ENCODE results near the gene DENR.
"Not testable (repeated sequence)": the region's sequence is repeated elsewhere in the genome, so short reads cannot be mapped to it uniquely, and the experiment has no call there.

DENR gene

GRCh38 chr12:122752464-122753318, at the start of gene DENR:
TSS of gene DENR (plus strand) at chr12:122752824. CDS start at chr12:122753702, 878 bp downstream.
- DNase-seq (ENCODE audit: low read depth in 2 of 2): peak; percentile 98

- not testable (repeated sequence) for DNase-seq (ENCODE audit: low read depth in 2 of 2)
Measured at GRCh38 chr12:122702890-122703611, 49.6 kb upstream of the DENR start, which contains the start of gene HCAR2. TSS of gene HCAR2 (minus strand) at chr12:122703357. CDS start at chr12:122703283, 74 bp downstream.

- not testable (repeated sequence) for DNase-seq (ENCODE audit: low read depth in 2 of 2)
Measured at GRCh38 chr12:122703841-122704240, 48.8 kb upstream of the DENR start.

GRCh38 chr12:122709287-122709686, 43.3 kb upstream of the DENR start:
- not testable (repeated sequence) for DNase-seq (ENCODE audit: low read depth in 2 of 2)

- DNase-seq (ENCODE audit: low read depth in 2 of 2): not testable (repeated sequence)
Measured at GRCh38 chr12:122710341-122710740, 42.3 kb upstream of the DENR start.

- not testable (repeated sequence) for DNase-seq (ENCODE audit: low read depth in 2 of 2)
Measured at GRCh38 chr12:122711266-122711665, 41.4 kb upstream of the DENR start.

GRCh38 chr12:122713491-122714188, 39.0 kb upstream of the DENR start:
- not testable (repeated sequence) for DNase-seq (ENCODE audit: low read depth in 2 of 2)

- DNase-seq (ENCODE audit: low read depth in 2 of 2): not testable (repeated sequence)
Measured at GRCh38 chr12:122715211-122715610, 37.4 kb upstream of the DENR start.

GRCh38 chr12:122716658-122717057, 36.0 kb upstream of the DENR start, which contains the start of gene HCAR3:
TSS of gene HCAR3 (minus strand) at chr12:122716811. CDS start at chr12:122716737, 74 bp downstream.
- not testable (repeated sequence) for DNase-seq (ENCODE audit: low read depth in 2 of 2)

- DNase-seq (ENCODE audit: low read depth in 2 of 2): no peak
Measured at GRCh38 chr12:122721057-122721545, 31.5 kb upstream of the DENR start.

- DNase-seq (ENCODE audit: low read depth in 2 of 2): no peak
Measured at GRCh38 chr12:122722387-122722786, 30.2 kb upstream of the DENR start.

GRCh38 chr12:122724641-122725243, 27.9 kb upstream of the DENR start:
- no peak for DNase-seq (ENCODE audit: low read depth in 2 of 2)

- no peak for DNase-seq (ENCODE audit: low read depth in 2 of 2)
Measured at GRCh38 chr12:122725452-122726079, 27.1 kb upstream of the DENR start.

- peak in 1 of 2 donors; percentile 43 for DNase-seq (ENCODE audit: low read depth in 2 of 2)
Measured at GRCh38 chr12:122726080-122726558, 26.5 kb upstream of the DENR start.

- DNase-seq (ENCODE audit: low read depth in 2 of 2): no peak
Measured at GRCh38 chr12:122729583-122730214, 22.9 kb upstream of the DENR start.

- DNase-seq (ENCODE audit: low read depth in 2 of 2): peak in 1 of 2 donors; percentile 37
Measured at GRCh38 chr12:122730215-122731014, 22.2 kb upstream of the DENR start, which contains the start of gene HCAR1. TSS of gene HCAR1 (minus strand) at chr12:122730844. CDS start at chr12:122730339, 505 bp downstream.

GRCh38 chr12:122732170-122732569, 20.5 kb upstream of the DENR start:
- peak in 1 of 2 donors; percentile 33 for DNase-seq (ENCODE audit: low read depth in 2 of 2)

- DNase-seq (ENCODE audit: low read depth in 2 of 2): no peak
Measured at GRCh38 chr12:122732611-122733010, 20.0 kb upstream of the DENR start.

GRCh38 chr12:122738571-122738970, 14.1 kb upstream of the DENR start:
- no peak for DNase-seq (ENCODE audit: low read depth in 2 of 2)
